Activated gamma-delta T cell treated with Interleukin-2 at 50 U/mL for 16 hours (primary cell): Measurements from ENCODE around the gene UNC93A.
"Not testable (repeated sequence)": the region's sequence is repeated elsewhere in the genome, so short reads cannot be mapped to it uniquely, and the experiment has no call there.

Experiments used
- DNase-seq: peaks from one replicate; pipeline ENCODE4 v3.0.0-alpha.2; 2020

UNC93A gene

DNA sequence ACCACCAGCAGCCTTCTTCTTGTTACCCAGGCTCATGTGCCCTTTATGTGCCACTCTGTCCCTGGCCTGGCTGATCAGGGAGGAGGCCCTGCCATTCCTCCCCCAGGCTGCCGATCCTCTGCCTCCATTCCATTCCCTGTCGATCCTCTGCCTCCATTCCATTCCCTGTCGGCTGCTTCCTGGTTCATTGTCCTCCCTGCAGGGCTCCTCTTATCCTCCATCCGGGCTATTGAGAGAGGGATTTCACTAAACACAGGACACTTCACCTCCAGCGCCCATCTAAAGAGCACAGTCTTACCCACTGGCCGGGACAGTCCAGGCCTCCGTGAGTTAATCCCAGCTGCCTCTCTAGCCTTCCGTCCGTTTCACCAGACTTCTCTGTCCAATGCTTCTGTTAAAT is 26.1 kb downstream of the UNC93A start:
- DNase-seq, result no peak

DNA sequence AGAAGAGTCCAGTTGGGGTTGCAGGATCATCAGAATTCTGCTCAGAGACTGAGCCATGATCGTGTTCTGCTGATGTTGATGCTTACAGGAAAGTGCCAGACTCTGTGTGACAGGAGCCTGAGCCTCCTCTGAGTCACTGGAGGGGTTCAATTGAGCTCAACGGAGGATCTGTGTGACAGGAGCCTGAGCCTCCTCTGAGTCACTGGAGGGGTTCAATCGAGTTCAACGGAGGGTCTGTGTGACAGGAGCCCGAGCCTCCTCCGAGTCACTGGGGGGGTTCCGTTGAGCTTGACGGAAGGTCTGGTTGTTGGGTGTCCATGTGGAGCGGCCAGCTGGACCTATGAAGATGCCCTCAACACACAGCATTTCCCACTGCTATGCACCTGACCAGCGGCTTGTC is 27.2 kb downstream of the UNC93A start:
- DNase-seq, result not testable (repeated sequence)

DNA sequence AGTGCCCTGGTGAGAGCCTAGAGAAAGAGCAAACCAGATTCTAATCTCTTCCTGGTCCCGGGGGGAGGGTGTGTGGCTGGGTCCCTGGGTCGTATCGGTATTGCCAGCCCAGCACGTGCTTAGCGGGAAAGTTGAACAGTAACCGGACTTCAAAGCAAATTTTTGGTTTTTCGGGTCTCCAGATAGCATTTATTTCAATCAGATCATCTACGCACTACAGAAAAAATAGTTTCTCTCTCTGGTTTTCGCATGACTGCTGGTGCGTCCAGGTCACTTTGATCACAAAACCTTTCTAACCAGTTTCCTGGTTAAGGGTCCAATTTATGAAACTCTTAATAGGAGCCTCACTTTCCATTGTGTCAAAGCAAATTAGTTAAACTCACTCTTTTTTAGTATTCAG is 27.7 kb downstream of the UNC93A start:
- not testable (repeated sequence) for DNase-seq

DNA sequence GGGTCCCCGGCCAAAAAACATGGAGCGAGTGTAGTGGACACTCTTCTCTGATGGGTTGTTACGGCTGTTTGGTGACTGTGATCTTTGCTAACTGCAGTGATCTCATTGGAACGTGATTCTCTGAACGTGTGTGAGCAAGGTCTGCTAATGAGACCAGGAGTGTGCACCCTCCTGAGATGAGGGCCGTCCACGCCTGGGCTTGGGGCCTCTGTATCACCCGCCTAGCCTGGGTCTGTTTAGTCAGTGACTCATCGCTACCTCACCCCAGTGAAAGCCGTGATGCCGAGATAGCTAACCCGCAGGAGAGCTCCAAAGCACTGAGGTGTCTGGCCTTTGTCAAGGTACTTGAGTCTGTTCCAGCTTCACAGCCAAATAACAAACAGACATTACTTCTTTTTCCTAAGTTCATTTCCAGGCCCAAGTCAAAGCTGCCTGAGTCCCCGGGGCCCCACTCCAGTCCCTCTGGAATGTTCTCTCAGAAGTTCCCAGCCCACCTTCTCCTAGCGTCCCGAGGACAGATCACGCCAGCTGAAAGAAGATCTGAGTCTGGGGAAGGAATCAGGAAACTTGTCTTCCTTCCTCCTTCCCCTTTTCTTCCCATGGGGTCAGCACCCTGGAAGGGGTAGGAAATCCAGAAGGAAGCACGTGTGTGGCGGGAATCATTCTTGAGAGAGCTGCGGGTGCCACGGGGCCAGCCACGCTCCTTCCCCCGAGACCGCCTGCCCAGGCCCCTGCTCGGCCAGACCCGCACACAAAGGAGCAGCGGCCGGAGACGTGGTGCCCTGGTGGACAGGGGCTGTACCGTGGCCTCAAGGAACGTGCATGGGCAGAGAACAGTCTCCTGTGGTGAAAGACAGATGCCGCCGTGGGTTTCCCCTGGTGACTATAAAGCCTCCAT is 29.0 kb downstream of the UNC93A start:
- not testable (repeated sequence) for DNase-seq

DNA sequence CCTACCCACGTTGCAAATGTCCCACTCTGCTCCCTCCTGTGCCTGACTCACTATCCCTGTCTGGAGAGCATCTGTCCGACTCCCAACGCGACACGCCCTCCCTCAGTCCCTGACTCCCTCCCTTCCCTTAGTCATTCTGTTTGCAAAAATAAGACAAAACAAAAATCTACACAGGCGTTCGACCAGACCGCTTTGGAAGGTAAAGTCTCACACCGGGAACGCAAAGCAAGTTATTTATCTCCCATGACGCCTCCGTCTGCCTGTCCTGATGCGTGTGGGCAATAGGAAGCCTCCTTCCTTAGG is 29.6 kb downstream of the UNC93A start:
- DNase-seq, result not testable (repeated sequence)

DNA sequence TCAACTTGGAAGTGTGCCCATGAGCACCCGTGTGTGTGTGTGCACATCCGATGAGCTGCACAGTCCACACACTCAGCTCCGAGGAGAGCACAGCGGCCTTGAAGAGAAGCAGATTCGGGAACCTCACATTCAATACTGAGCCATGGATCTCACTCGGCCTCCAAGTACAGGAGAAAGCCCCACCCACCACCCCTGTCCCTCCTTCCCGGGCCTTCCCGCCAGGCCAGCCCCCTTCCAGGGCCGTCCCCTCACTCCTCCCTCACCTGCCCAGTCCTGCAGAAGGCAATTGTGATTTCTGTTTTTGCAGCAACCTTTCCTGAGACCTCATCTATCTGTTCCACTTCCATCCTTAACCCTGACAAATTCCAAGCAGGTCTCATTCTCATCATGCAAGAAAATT is 30.1 kb downstream of the UNC93A start:
- DNase-seq, result not testable (repeated sequence)

DNA sequence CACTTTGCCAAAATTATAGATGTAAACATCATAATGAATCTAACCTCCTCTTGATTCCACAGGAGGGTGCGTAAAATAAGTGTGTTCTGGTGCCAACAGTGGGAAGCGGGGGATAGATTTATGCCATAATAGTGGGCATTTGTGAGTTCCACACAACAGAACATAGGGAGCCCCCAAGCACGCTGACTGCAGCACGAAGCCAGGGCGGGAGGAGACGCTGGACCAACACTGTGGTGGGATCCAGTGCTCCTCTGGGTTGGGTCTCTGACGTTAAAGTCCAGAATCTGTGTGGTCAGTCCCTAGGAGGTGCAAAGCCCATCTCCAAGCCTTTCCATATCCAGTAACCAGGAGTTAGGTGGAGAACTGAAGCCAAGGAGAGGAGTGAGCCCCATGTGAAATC is 32.0 kb downstream of the UNC93A start:
- no peak for DNase-seq

DNA sequence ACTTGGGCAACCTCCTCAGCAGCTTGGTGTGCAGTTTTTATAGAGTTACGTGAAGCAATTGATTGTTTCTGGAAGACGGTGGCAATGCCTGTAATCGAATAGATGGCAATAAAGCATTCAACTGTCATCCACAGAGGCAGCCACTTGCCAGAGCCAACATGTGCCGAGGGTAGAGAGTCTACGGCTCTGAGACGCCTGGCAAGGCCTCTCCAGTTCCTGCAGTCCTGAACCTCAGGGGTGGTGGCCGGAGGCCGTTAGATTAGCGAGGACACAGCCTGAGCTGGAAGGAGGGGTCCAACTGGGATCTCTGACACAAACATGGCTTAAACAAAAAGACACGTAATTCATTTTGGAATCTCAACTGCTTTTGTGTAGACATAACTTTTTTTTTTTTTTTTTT is 33.0 kb downstream of the UNC93A start:
- DNase-seq, result no peak

DNA sequence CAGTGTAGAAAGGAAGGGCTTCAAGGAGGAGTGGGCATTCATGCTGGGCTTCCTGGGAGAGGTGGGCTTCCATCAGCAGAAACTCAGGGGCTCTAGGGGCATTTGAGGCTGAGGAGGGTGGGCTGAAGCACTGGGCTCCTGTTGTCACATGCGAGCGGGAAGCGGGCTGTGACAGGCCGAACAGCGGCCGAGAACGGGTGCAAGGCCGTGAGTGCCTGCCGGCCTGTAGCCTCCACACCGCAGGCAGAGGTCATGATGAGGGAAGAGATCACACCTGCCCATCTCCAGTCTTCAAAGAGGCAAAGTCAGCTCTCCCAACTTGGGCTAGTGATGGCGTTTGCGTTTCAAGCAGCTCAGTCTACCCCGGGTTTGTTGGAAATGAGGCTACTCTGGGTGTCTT is 34.7 kb downstream of the UNC93A start:
- DNase-seq, result no peak

DNA sequence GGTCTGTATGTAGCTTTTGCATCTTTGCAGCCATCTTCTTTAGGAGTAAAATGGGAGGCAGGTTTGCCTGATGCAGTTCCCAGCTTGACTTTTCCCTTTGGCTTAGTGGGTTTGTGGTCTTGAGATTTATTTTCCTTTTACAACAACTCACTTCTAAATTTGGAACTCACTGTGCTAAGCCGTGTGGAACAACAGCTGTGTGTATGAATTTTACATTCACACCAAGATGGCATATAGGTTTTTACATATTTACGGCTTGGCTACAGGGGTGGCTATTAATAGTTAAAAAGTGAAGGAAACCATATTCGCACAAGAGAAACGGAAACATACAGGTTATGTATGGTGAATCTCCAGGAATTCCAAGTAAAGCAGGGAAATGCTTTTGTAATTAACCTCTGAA is 36.3 kb downstream of the UNC93A start:
- DNase-seq, result no peak

DNA sequence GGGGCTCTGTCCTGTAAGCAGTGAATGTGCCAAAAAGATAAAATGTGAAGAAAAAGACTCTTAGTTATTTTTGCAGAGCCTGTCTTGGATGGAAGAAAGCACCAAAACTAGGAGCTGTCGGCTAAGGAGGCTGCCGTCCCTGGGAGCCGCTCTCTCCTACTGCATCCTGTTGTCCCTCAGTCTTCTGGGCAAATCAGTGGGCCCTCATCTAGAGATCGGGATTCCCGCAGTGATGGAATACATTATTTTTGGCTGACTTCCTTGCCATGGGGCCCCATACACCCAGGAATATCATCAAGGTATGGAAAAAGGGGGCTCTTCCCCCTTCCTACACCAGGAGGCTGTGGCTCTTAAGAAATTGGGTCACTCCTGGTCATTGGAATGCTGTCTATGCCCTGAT is 37.0 kb downstream of the UNC93A start:
- DNase-seq, result no peak

DNA sequence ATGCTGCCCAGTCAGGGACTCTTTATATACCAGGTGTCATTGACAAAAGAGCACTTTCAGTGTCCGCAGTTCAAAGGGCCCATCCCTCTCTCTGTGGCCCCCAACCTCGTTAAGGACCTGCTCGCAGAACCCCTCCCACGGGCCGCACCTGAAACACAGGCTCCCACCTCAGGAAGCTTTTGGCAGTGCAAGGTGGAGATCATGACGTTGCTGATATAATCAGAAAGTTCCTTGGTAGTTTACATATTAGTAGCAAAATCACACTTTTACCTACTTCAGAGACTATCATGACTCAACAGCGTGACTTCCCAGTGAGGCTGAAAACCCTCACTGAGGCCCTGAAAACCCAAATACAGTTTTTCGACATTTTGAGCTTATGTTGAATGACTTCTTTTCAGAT is 37.9 kb downstream of the UNC93A start:
- no peak for DNase-seq

DNA sequence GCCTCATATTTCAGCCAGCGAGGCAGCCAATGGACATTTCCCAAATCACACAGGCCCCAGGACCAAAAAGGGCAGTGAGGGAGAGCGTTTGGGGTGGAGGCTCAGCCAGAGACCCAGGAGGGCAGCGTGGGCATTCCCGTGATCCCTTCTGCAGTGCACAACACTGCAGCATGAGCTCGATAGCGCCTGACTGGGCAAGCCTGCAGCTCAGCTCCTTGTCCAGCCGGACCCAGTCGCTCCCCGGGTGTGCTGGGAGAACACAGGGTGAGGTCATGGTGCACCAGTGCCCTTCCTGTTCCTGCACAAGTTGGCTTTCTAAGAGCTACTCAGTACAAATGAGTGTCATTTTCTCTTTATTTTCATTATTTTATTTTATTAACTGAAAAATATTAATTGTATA is 39.6 kb downstream of the UNC93A start:
- DNase-seq, result no peak

DNA sequence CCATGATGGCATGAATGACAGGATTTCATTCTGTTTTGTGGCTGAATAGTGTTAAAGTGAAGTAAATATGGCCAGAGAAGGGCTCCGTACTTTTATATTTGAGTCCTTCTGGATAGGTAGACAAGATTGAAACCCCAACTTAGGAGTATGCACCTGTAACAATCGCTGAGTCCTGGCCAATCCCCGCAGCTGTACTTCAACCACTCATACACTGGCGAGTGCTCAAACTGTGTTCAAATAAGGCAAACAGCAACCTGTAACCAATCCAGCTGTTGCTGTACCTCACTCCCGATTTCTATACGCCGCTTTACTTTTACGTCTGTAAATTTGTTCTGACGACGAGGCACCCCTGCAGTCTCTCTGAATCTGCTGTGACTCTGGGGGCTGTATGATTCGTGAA is 40.5 kb downstream of the UNC93A start:
- no peak for DNase-seq

DNA sequence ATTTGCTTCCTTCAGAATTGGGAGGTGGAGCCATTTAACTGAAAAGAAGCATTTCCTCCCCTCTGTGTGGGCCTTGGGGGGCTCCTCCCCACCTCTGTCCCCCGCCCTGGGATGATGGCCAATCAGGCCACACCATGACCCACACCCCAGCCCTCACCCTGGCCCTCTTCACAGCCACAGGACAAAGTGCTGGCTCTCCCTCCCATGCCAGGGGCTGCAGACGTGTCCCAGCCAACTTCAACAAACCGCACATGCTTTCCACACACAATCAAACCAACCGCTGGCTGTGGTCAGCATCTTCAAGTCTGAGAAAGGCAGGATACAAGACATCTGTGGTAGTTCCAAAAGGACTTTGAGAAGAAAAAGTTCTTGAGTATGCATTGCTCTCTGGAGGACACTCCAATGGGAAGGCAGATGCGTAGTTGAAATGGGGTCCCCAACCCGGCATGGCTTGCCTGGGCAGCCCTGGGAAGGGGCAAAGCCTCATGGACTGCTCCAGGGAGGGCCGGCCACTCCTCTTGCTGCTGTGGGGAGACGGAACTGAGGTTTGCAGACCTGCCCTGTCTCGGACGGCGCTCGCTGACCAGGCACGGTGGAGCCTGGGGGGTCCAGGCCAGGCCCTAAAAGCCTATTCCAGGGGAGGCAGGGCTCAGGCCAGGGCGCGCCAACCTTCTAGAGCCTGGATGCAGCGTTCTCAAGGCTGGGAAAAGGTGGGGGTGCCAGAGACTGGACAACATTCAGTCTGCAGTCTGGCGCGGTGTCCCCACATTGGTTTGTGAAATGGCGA is 45.9 kb downstream of the UNC93A start:
- no peak for DNase-seq

DNA sequence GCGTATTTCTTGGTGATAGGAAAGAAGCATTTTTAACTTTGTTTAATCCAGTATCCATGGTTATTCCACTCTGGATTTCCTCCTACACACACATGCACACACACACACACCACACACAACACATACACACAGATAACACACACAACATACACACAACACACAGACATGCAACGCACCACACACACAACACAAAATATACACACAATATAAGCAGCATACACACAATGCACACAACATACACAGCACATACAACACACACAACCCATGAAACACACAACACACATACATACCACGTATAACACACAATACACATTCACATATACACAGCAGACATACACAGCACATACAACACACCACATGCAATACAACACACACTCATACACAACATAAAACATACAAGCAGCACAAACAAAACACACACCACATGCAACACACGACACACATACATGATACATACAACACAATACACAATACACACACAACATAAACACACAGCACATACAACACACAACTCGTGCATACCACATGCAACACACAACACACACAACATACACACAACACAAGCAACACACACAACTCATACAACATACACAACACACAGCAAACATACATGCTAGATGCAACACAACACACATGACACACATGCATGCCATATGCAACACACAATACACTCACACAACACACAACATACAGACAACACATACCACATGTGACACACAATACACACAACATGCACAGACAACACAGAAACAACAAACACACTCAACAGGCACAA is 46.7 kb downstream of the UNC93A start:
- DNase-seq, result no peak

DNA sequence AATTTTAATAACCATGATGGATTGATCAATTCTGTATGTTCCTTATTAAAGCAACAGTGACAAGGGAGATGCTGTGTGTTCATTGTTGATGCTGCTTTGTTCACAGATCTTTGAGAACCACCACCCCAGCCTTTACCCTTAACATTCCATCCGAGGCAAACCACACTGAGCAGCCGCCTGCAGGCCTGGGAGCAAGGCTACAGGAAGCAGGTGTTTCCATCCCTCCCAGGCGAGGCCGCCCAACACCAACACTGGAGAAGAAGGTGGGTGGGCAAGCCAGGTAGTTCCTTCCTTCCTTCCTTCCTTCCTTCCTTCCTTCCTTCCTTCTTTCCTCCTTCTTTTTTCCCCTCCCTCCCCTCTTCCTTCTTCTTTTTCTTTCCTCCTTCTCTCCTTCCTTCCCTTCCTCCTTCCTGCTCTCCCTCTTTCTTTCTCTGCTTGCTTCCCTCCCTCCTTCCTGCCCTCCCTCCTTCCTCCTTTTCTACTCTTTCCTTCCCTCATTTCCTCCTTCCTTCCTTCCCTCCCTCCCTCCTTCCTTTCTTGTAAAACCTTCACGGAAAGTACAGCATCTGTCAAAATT is 47.5 kb downstream of the UNC93A start:
- DNase-seq, result no peak

DNA sequence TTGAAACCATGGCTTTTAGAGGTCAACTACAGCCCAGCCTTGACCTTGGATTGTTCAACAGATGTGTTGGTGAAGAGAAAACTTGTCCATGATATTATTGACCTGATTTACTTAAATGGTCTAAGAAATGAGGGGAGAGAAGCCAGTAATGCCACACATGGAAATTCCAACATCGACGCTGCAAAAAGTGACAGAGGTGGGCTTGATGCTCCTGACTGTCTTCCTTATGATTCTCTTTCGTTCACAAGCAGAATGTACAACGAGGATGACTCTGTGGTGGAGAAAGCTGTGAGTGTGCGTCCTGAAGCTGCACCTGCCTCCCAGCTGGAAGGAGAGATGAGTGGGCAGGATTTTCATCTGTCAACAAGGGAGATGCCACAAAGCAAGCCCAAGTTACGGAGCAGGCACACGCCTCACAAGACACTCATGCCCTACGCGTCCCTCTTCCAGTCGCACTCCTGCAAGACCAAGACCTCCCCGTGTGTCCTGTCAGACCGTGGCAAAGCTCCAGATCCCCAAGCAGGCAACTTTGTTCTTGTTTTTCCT is 50.0 kb downstream of the UNC93A start:
- DNase-seq, result no peak

DNA sequence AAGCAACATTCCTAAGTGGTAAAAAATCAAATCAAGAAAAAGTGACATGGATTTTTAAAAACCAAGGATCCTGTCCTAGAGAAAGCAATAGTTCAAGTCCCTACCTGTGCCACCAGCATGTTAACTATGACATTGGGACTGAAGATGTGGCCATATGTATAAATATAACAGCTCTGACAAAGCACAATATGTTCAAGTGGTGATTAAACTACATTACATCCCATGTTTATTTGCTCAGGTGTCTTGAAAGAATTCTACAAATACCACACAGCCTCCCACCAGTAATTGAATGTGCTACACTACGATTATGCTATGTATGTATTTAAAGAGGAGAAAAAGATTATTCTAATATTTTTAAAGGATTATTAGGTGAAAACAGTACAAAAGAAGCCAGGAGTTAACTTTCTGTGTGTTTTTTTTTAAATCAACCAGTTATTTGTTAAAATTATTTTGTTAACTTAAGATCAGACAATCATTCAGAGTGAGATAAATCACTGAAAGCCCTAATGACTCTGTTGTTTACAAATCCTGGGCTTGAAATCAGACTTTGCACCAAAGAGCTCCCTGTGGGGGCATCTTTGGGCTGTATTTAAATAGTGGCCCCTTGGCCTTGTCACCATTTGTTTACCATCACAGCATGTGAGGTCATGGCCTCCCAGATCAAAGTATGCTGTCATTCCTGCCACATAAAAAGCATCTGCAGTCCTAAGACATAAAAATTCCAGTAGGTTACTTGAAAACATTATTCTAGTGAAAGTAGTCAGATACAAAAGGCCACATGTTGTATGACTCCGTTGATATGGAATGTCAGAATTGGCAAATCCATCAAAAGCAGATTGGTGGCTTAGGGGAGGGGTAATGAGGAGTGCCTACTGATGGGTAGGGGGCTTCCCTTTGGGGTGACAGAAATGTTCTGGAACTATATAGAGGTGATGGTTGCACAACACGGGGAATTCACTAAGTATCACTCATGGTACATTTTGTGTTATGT is 50.8 kb downstream of the UNC93A start:
- no peak for DNase-seq

DNA sequence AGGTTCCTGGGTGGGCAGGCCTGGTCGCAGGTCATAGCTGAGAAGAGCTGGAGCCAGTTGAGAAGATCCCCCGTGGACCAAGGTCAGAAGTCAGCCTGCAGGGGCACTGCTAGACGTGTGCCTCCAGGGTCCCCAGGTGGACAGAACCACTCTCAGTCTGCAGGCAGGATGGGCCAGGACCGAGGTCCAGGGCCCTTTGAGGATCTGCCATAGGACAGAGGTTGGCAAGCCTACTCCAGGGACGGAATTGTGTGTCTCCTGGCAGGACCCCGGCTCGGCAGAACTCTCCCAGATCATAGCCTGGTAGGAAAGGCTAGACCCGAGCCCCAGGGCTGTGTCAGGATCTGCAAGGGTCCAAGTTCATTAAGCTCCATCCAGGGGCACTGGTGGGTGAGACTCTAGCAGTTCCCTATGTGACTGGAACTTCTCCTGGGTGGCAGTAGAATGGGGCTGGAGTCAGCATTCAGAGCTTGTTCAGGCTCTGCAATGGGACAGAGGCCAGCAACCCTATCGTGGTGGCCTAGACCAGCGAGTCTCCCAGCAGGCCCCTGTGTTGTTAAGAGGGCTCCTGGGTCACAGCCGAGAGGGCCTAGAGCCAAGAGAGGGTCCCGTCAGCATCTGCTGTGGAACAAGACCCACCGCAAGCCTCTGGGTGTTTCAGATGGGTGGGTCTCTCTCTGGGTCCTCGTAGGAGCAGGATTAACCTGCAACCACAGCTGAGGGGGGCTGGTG is 51.9 kb downstream of the UNC93A start:
- no peak for DNase-seq

DNA sequence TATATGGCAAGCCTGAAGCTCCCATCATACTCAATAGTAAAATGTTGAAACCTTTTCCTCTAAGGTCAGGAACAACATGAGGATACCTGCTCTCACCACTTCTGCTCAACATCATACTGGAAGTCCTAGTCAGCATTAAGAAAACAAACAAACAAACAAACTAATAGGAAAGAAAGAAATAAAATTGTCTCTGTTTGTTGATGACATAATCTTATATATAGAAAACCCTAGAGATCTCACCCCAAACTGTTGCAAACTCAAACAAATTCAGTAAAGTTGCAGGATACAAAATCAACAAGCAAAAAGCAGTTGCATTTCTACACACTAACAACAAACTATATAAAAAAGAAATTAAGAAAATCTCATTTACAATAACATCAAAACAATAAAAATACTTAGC is 54.2 kb downstream of the UNC93A start:
- no peak for DNase-seq
